ENCODE measurements around the gene SDCCAG8.

GRCh38 chr1:243349128-243349527 lies 93.3 kb downstream of the SDCCAG8 start:
- TF ChIP-seq POLR2A (IDR thresholded peaks at IDR 0.05): no peak
- no peak for TF ChIP-seq EP300 (IDR thresholded peaks at IDR 0.05)

Data from gastroesophageal sphincter (tissue), 2 donors.